GM19438 (cell line): ENCODE data around the gene SAMD10.

Experiments
- ATAC-seq: cut with Tn5 transposase; IDR thresholded peaks from one replicate; pipeline ENCODE4 v1.9.1; 2021; ENCODE audit warnings: low read depth; ENCODE audit not compliant: unreplicated experiment

SAMD10 gene

DNA sequence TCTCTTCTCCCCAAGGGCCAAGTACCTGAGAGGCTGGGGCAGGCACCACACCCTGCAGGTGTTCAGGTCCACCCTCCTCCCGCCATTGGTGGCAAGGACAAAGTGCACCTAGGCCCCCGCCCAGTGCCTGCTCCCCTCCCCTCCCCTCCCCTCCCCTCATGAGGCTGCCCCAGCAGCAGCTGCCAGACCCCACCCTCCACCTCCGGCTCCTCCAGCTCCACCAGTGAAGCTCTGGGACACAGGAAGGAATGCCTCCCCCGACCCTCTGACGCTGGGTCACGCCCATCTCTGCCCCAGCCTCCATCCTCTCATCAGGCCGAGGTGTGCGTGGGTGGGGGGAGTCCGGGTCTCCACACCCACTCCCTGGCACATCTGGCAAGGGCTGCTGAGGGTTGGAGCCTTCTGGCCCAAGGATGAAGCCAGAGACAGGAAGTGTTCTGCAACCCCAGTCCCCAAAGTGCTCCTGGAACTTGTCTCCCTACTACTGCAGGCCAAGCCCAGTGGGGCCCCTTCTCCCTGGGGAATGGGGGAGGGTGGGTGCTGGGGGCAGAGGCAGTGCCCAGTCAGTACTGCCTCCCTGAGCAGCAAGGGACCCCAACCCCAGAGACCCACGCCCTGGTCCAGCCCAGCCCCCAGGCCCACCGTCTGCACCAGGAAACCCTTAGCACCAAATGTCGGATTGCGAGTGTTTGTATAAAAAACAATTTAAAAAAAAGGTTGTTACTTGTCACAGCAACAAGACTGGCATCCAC, 21.6 kb downstream of the SAMD10 start:
- ATAC-seq: no peak

DNA sequence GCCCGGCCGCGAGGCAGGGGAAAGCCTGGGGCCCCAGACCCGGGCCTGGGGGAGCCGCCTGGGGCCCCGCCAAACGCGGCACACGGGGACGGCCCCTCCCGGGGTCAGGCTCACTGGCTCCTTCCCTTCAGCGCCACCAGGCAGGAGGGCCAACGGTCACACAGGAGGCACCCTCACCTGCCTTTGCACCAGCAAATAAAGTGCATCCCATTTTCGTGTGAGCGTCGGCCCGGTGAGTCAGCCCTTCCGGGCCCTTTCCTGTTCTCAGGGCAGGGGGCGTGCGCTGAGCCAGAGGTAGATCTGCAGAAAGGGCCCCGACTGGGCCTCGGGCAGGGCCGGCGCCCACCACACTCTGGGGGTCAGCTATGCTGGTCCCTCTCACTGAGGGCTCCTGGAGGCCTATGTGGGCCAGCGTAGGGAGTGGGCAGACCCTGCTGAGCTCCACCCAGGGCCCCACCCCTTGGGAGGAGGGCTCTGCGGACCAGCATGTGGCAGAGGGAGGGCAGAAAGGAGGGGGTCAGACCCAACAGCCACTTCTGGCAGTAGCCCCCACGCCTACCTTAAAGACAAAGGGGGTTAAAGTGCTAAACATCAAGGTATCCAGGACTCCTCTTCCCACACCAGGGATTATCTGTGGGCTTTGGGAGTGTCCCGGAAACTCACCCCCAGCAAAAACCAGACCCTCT, 22.3 kb downstream of the SAMD10 start:
- peak; percentile 19 for ATAC-seq

DNA sequence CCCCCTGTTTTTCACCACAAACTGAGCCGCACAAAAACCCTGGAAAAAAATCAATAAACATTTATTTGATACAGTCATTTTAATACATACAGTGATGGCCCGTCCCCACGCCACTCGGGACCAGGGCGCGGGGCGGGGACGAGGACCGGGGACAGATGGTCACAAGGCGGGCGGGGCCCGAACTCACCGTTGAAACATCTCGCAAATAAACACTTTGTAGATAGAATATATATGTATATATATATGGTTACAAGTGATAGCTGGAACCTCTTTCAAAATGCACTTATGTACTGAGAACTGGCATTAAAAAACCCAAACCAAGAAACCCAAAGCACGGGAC, 22.8 kb downstream of the SAMD10 start:
- ATAC-seq: peak; percentile 7

DNA sequence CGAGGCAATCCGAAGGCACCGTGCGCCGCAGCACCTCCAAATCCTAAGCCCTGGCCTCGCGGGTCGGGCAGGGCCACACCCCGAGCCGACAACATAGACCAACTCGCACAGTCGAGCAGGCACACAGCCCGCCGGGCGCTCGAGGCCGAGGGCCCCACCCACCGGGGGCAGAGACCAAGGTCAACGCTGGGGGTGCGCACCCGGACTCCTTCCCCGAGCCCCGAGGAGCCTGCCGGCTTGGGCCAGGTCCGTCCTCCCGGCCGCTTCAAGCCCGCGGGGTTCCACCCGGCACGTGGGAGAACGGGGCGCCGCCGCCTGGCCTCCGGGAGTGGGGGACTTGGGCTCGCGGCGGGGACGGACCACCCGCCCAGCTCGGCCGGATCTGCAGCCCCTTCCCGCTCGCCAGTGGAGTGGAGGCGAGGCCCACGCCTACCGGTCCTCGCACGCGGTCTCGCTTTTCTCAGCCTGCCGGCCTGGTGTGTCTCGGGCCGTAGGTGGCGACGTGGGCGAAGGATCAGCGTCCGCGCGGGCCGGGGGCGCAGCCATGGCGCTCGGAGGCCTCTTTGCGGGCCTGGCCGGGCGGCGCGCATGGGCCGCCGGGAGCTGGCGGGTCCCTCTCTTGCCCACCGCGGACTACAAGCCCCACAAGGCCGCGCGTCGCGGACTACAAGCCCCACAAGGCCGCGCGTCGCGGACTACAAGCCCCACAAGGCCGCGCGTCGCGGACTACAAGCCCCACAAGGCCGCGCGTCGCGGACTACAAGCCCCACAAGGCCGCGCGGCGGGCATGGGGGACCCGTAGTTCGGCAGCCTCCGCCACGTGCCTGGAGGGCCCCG, 23.4 kb downstream of the SAMD10 start, which contains the start of gene UCKL1:
TSS of gene UCKL1 (minus strand) at position 590 of the 837 bp plus-strand sequence. CDS start at position 546, 44 bp downstream.
- ATAC-seq: peak; percentile 57

DNA sequence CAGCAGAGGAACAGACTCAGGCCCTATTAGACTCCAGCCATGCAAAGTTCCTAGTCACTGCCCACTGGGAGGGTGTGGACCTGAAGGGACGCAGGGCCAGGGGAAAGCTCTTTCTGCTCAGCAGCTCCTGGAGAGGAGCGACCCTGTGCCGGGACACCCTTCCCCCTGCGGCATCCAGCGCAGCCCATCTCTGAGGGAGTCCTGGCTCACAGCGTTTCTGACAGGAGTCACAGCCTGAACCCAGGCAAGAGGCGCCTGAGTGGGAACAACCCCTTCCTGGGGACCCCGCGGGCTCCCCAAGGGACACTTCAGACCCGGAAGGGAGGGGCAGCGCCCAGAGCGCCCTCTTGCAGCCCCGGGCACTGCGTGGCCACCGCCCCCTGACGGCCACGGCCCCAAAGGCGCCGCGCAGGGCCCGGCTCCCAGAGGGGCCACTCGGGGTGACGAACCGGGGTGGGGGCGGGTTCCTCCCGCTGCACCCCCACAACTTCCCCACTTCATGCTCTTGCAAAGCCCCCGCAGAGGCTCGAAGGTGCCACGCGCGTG, 24.1 kb downstream of the SAMD10 start:
- peak; percentile 19 for ATAC-seq

DNA sequence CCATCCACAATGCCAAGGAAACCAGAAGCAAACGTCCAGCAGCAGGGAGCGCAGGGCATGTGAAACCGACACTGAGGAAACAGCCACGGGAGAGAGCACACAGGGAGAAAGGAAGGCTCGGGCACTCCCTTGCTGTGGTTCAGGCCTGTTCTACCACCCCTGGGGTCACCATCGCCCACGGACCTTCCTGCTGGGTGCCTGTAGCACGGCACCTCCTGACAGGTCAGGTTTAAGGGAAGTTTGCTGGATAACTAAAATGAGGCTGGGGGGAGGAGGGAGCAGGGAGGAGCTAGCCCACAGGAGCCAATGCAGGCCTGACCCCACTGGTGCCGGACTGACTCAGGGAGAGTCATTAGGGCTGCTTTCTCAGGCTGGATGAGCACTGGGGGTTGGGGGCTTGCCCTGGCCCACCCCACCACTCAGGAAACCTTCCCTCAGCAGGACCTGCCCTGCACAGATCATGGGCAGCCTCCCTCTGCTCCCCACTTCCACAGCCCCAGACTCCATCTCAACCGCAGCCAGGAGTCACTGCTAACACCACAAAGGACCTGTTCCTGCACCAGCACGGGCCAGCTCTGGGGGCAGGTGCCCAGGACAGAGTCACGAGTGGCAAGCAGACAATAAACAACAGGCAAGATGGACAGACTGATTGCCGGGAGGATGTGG, 25.5 kb downstream of the SAMD10 start:
- no peak for ATAC-seq

DNA sequence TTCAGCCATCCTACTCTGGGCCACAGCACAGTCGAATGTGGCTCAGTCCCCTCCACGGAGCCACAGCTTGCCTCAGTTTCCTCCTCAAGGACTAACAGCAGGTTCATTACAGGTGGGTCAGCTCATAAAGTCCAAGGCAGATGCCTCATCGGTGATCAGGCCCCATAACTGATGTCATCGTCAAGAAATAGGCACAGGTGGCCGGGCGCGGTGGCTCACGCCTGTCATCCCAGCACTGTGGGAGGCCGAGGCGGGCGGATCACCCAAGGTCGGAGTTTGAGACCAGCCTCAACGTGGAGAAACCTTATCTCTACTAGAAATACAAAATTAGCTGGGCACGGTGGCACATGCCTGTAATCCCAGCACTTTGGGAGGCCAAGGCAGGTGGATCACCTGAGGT, 26.7 kb downstream of the SAMD10 start:
- ATAC-seq: no peak

DNA sequence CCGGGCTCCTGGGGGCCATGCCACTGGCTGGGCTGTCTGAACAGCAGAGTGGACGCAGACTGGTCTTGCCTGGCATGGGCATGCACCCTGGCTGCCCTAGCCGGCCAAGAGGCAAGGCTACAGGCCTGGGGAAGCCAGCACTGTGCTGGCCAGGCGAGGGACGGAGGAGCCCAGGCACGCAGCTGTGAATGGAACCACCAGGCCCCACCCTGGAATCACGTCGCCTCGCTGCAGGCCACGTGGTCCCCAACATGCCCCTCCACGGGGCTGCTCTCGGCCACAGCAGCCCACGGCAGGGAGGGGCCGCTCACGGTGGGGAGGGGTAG, 27.3 kb downstream of the SAMD10 start:
- no peak for ATAC-seq

DNA sequence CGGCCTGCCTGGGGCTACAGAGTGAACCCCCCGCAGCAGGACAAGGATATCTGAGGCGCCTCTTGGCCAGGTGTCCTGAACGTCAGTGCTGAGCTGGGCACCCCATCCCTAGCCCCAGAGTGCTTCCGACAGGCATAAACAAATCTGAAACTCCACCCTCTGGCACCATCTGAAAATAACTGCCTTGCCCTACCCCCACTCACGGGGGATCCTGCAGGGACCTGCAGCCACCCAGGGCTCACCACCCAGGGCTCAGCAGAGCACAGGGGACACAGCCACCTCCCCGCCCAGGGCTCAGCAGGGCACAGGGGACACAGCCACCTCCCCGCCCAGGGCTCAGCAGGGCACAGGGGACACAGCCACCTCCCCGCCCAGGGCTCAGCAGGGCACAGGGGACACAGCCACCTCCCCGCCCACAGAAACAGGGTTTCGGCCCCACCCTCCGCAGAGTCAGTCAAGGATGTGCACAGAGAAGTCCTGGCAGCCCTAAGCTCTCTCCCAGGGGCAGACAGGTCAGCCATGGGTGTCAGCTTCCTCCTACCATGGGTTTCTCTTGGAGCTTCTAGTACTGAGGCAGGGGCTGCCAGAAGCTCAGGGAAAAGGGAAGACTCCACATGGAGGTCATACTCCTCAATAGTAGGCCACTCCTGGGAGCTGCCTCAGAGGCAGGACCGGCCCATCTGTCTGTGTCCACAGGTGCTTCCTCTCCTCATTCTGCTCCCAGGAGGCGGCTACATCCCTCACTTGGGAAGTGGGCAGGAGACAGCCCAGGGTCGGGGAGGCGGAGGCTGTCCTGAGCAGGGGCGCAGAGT, 27.8 kb downstream of the SAMD10 start:
- no peak for ATAC-seq

DNA sequence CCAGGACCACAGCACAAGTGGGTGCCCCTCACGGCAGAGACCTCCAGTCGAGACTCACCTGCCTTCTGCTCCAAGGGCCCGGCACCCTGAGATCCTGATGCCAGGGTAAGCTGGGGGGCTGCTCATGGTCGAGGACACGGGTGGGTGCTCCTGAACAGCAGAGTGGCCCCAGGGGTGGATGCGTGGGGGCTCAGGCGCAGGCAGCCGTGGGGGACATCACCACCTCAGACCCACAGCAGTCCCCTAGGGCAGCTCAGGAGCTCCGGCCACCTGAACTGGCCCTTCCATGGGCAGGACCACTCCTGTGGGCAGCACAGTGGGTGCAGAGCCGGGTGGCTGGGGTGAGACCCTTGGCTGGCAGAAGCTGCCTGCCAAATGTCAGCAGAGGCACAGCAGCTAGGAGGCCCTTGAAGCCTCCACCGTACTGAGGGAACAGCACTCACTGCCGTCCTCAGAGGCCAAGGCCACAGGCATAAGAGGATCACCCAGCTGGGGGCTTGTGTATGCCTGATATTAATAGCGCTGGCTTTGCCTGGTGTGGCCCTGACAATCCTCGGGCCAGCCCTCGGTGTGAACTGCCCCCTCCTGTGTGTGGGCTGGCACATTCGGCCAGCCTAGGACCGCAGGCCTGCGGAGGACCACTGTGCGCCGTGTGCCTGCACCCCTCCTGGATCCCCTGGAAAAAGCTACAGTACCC, 28.6 kb downstream of the SAMD10 start:
- no peak for ATAC-seq

DNA sequence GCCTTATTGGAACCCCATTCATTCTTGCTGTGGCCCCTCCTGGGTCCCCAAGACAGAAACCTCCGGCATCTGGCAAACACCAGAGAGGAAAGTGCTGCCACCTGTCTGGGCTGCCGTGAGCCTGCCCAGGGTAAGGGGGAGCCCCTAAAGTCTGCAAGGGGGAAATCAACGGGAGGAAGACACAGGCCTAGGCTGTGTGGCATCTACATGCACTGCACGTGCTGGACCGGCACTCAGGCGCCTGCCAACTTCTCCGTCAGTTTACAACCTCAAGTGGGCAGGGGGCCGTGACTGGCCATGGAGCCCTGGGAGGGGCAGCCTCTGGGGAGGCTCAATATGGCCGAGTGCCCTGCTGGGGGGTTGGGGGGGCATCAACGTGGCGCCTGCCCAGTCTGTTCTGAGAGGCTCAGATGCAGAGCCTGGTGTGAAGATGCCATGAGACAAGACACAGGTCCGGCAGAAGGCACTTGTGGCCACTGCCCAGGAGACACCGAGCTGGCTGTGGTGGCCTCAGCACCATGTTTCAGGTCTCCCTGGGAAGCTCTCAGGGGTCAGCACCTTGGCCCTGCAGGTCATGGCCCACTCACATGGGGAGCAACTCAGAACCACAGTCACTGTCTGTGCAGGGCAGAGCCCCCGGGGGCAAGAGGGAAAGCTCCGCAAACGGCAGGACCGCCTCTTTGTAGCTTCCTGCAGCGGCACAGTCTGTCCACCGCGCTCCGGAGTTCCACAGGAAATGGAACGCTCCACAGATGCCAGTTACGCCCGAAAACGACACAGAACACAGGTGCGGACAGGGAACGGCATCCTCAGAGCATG, 31.6 kb downstream of the SAMD10 start:
- ATAC-seq: no peak

DNA sequence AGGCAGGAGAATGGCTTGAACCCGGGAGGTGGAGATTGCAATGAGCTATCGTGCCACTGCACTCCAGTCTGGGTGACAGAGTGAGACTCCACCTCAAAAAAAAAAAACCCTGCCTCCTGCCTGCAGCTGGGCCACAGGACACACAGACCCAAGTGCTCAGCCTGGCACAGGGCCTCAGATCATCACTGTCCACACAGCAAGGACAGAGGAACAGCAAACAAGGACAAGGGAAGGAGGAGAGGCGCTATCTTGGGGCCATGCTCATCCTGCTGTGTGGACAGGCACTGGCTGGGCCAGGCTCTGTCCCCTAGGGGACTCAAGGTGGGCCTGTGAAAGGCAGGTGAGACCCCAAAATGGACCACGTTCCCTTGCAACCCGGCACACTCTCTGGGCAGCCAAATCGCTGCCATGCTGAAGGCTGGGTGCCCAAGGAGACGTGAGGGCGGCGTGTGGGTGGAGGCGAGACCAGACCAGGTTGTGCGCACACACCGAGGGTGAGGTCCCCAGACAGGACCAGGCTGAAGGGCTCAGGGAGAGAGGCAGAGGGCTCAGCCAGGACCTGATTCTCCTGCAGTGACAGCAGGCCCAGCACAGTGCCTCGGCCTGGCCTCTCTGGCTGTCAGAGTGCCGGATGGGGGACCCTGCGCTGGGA, 32.3 kb downstream of the SAMD10 start:
- ATAC-seq: no peak

DNA sequence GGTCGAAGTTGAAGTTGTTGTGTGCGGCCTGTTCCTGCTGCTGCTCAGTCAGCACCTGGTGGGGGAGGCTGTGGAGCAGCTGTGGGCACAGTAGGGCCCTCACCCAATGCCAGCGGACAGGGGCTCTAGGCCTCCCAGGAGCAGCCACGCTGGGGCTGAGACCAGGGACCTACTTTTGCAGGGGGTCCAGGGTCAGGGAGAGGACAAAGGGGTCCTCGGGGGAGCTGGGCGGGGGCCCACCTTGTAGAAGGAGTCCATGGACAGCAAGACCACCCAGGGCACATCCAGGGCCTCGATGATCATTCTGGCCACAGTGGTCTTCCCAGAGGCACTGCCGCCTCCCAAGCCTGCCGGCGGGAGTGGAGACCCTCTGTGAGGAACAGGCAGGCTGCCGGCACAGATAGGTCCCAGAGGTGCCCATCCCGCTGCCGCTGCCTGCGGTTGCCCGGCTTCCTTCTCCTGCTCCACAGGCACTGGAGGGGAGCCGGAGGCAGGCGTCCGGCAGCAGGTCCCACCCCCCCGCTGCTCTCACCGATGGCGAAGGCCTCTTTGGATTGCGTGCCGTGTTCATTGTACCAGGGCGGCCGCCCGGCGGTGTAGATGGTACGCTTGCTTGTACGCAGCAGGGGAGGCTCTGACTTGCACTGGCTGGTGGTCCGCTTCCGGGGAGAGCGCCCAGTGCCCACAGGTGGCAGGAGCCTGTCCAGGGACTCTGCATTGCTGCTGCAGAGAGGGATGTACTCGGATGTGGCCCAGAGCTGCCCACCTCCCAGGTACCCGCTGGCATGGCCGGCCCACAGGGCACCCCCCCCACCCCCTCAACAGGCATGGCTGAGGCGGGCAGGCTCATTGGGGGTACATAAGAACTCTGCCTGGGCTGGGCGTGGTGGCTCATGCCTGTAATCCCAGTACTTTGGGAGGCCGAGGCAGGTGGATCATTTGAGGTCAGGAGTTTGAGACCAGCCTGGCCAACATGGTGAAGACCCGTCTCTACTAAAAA, 33.2 kb downstream of the SAMD10 start:
- no peak for ATAC-seq

DNA sequence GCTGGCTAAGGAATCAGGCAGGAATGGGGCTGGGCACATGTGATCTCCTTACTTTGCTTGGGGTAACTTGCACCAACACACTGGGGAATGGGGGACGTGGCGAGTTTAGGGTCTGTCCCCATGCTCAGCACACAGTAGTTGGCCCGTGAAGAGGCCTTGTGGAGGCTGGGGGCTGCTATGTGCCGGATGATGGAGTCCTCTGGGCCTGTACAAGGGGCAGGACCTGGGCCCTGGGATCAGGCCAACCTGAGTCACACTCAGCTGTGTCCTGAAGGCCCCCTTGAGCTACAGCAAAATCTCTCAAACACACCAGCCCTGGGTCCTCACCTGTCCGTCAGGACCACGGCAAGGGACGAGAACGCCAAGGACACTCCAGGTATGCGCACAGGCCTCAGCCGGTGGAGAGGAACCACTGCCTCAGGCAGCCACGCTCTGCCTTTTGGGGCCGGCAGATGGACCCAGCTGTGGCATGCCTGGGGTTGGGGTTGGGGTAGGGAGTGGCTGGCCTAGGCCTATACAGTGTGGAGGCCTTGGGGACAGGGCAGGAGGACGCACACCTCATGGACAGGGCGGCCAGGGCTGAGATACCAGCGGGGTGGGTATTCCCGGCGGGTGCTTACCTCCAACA, 34.3 kb downstream of the SAMD10 start:
- ATAC-seq: no peak

DNA sequence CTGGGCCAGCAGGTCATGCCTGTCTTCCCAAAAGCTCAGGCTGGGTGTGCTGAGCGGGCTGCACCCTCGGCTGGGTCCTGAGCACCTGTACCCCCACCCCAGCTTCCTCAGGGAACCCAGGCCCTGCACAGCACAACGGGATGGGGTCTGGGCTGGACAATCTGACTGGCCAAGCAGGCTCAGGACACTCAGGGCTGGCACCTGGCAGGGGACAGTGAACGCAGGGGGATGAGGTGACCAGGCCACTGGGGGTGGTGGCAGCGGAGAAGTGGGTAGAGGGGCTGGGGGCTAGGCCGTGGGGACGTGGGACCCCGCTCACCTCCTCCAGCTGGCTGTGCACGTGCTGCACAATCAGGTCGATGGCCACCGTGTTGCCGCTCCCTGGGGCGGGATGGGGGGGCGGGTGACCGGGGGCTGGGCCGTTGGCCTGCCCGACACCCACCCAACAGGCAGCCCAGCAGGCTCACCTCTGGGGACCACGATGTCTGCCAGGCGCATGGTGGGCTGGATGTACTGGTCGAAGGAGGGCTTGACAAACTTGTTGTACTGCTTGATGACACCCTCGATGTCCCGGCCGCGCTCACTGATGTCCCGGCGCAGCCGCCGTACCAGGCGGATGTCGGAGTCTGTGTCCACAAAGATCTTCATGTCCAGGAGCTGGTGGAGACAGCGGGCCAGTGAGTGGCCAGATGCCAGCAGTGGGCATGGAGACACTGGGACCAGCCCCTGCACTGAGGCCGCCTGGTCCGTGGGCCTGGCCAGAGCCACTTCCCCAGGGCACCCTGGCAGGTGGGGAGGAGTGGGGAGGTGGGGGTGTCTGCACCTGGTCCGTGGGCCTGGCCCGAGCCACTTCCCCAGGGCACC, 35.1 kb downstream of the SAMD10 start:
- no peak for ATAC-seq

DNA sequence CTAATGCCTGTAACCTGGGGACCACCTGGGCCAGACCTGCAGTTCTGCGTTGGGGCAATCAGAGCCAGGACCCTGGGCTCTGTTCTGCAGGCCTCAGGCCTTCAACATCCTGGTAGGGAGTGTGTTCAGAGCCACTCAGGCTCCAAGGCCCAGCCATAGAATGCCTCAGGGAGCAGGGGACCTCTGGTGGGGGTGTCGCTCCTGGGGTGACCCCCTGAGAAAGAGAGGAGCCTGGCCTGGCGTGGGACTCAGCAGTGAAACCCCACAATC, 35.7 kb downstream of the SAMD10 start:
- ATAC-seq: no peak
